HG03520 (cell line): Measurements from ENCODE around the gene PDGFB.

Source experiments
- ATAC-seq: cut with Tn5 transposase; IDR thresholded peaks from one replicate; pipeline ENCODE4 v1.9.1; 2021; ENCODE audit warnings: mild to moderate bottlenecking, moderate library complexity; ENCODE audit not compliant: unreplicated experiment

Gene PDGFB

GRCh38 chr22:39277142-39277607 lies 32.4 kb upstream of the PDGFB start:
- ATAC-seq, result no peak

- ATAC-seq, result no peak
Observed at GRCh38 chr22:39276440-39277141, 31.8 kb upstream of the PDGFB start.

GRCh38 chr22:39275814-39276439 lies 31.1 kb upstream of the PDGFB start:
- no peak for ATAC-seq

GRCh38 chr22:39273950-39274887 lies 29.4 kb upstream of the PDGFB start:
- ATAC-seq, result no peak

- no peak for ATAC-seq
Observed at GRCh38 chr22:39270792-39271191, 26.0 kb upstream of the PDGFB start.

- no peak for ATAC-seq
Observed at GRCh38 chr22:39270280-39270679, 25.5 kb upstream of the PDGFB start.

- ATAC-seq, result no peak
Observed at GRCh38 chr22:39269095-39269790, 24.5 kb upstream of the PDGFB start.

GRCh38 chr22:39268645-39269044 lies 23.9 kb upstream of the PDGFB start:
- no peak for ATAC-seq

GRCh38 chr22:39267974-39268373 lies 23.2 kb upstream of the PDGFB start:
- no peak for ATAC-seq

GRCh38 chr22:39266398-39267030 lies 21.7 kb upstream of the PDGFB start:
- ATAC-seq, result peak; percentile 57

GRCh38 chr22:39265143-39265886 lies 20.5 kb upstream of the PDGFB start:
- no peak for ATAC-seq

GRCh38 chr22:39264349-39265038 lies 19.7 kb upstream of the PDGFB start:
- ATAC-seq, result no peak

- no peak for ATAC-seq
Observed at GRCh38 chr22:39263626-39264348, 19.0 kb upstream of the PDGFB start.

- no peak for ATAC-seq
Observed at GRCh38 chr22:39259666-39260065, 14.9 kb upstream of the PDGFB start.

GRCh38 chr22:39257901-39258475 lies 13.2 kb upstream of the PDGFB start:
- no peak for ATAC-seq

GRCh38 chr22:39256979-39257378 lies 12.2 kb upstream of the PDGFB start:
- no peak for ATAC-seq

- ATAC-seq, result no peak
Observed at GRCh38 chr22:39256186-39256552, 11.4 kb upstream of the PDGFB start.
